ENCODE results near the gene PWWP2B. TPM values are rescaled to one million over a fixed set of nuclear protein-coding genes. Genes with fewer than 3 reads are reported as not detected.
"Not testable (repeated sequence)": the region's sequence is repeated elsewhere in the genome, so short reads cannot be mapped to it uniquely, and the experiment has no call there.

Gene PWWP2B
- total and polyA plus RNA-seq, 7 donors: 7.7 to 50.8 (median 10.2) TPM

GRCh38 chr10:132374612-132375011 is 22.4 kb upstream of the PWWP2B start:
- Histone ChIP-seq H3K36me3 (no peaks in the 10 kb centered on the region), H3K27me3 (no peaks in the 10 kb centered on the region), H3K27ac (no peak overlapping the region), H3K4me1 (no peaks in the 10 kb centered on the region), H3K9me3 (no peaks in the 10 kb centered on the region), H3K4me3 (no peak overlapping the region)
- peak; percentile 34 for DNase-seq
- TF ChIP-seq CTCF (IDR thresholded peaks at IDR 0.05): no peak
- intact Hi-C loops (cut with DNase I): no loop called here
- WGBS, 2 donors: 61 to 85% methylated on average over 14 of the region's 14 CpGs

GRCh38 chr10:132375116-132375794 is 21.7 kb upstream of the PWWP2B start:
- Histone ChIP-seq H3K27ac (no peak overlapping the region), H3K4me3 (no peak overlapping the region), H3K36me3 (no peaks in the 10 kb centered on the region), H3K27me3 (no peaks in the 10 kb centered on the region), H3K9me3 (no peaks in the 10 kb centered on the region), H3K4me1 (no peaks in the 10 kb centered on the region)
- intact Hi-C loops (cut with DNase I): no loop called here
- DNase-seq: peak; percentile 46
- TF ChIP-seq EP300 (IDR thresholded peaks at IDR 0.05) (no peak), CTCF (IDR thresholded peaks at IDR 0.05) (no peak), POLR2A (IDR thresholded peaks at IDR 0.05) (no peak), POLR2AphosphoS5 (IDR thresholded peaks at IDR 0.05) (no peak)
- 88 to 90% methylated on average over 26 of the region's 26 CpGs for WGBS, 2 donors

- Histone ChIP-seq H3K36me3 (no peaks in the 10 kb centered on the region), H3K27ac (no peak overlapping the region), H3K9me3 (no peaks in the 10 kb centered on the region), H3K4me3 (no peak overlapping the region), H3K4me1 (no peaks in the 10 kb centered on the region), H3K27me3 (no peaks in the 10 kb centered on the region)
- intact Hi-C loops (cut with DNase I): no loop called here
- WGBS, 2 donors: 83 to 87% methylated on average over 4 of the region's 4 CpGs
- DNase-seq: peak; percentile 40
- TF ChIP-seq CTCF (IDR thresholded peaks at IDR 0.05) (no peak), POLR2AphosphoS5 (IDR thresholded peaks at IDR 0.05) (no peak), EP300 (IDR thresholded peaks at IDR 0.05) (no peak), POLR2A (IDR thresholded peaks at IDR 0.05) (no peak)
Observed at GRCh38 chr10:132375795-132376297, 21.2 kb upstream of the PWWP2B start.

- H3K27ac ChIP-seq: no peak overlapping the region
- no peaks in the 10 kb centered on the region for H3K9me3 ChIP-seq
- intact Hi-C loops (cut with DNase I): no loop called here
- H3K27me3 ChIP-seq: no peaks in the 10 kb centered on the region
- no peak overlapping the region for H3K4me3 ChIP-seq
- DNase-seq: peak; percentile 54
- H3K36me3 ChIP-seq: no peaks in the 10 kb centered on the region
- TF ChIP-seq POLR2A (IDR thresholded peaks at IDR 0.05) (no peak), POLR2AphosphoS5 (IDR thresholded peaks at IDR 0.05) (no peak), CTCF (IDR thresholded peaks at IDR 0.05) (no peak), EP300 (IDR thresholded peaks at IDR 0.05) (no peak)
- no peaks in the 10 kb centered on the region for H3K4me1 ChIP-seq
- WGBS, 2 donors: 86 to 94% methylated on average over 15 of the region's 15 CpGs
Observed at GRCh38 chr10:132376394-132376851, 20.6 kb upstream of the PWWP2B start.

- Histone ChIP-seq H3K9me3 (no peaks in the 10 kb centered on the region), H3K36me3 (no peaks in the 10 kb centered on the region), H3K4me3 (no peak overlapping the region), H3K27me3 (no peaks in the 10 kb centered on the region), H3K27ac (no peak overlapping the region), H3K4me1 (no peaks in the 10 kb centered on the region)
- 96% methylated on average over 7 of the region's 7 CpGs for WGBS, 2 donors
- TF ChIP-seq EP300 (IDR thresholded peaks at IDR 0.05) (no peak), CTCF (IDR thresholded peaks at IDR 0.05) (no peak), POLR2A (IDR thresholded peaks at IDR 0.05) (no peak), POLR2AphosphoS5 (IDR thresholded peaks at IDR 0.05) (no peak)
- DNase-seq: peak; percentile 5
- intact Hi-C loops (cut with DNase I): no loop called here
Observed at GRCh38 chr10:132377326-132377725, 19.7 kb upstream of the PWWP2B start.

GRCh38 chr10:132379026-132379425 is 18.0 kb upstream of the PWWP2B start:
- peak; percentile 27 for DNase-seq
- intact Hi-C loops (cut with DNase I); H3K4me3 ChIP-seq; H3K4me1 ChIP-seq; H3K9me3 ChIP-seq; H3K27me3 ChIP-seq; H3K27ac ChIP-seq; H3K36me3 ChIP-seq: not testable (repeated sequence)
- 88 to 91% methylated on average over 16 of the region's 16 CpGs for whole genome bisulfite sequencing, 2 donors

- H3K9me3 ChIP-seq; H3K4me1 ChIP-seq; H3K4me3 ChIP-seq; H3K27ac ChIP-seq; intact Hi-C loops (cut with DNase I); H3K27me3 ChIP-seq; H3K36me3 ChIP-seq: not testable (repeated sequence)
- WGBS, 2 donors: 93 to 96% methylated on average over 4 of the region's 4 CpGs
- peak; percentile 20 for DNase-seq
Observed at GRCh38 chr10:132380986-132381385, 16.0 kb upstream of the PWWP2B start.

Measured in sigmoid colon (tissue), 7 donors.